NCI-H748 treated with DMSO at 0.1 percent for 48 hours (cell line): ENCODE results near the gene NRM.
"Not testable (repeated sequence)": the region's sequence is repeated elsewhere in the genome, so short reads cannot be mapped to it uniquely, and the experiment has no call there.

Experiments used
- DNase-seq: peaks from one replicate; lab custom pipeline; 2025; lab: John Stamatoyannopoulos, UW

NRM gene

DNA sequence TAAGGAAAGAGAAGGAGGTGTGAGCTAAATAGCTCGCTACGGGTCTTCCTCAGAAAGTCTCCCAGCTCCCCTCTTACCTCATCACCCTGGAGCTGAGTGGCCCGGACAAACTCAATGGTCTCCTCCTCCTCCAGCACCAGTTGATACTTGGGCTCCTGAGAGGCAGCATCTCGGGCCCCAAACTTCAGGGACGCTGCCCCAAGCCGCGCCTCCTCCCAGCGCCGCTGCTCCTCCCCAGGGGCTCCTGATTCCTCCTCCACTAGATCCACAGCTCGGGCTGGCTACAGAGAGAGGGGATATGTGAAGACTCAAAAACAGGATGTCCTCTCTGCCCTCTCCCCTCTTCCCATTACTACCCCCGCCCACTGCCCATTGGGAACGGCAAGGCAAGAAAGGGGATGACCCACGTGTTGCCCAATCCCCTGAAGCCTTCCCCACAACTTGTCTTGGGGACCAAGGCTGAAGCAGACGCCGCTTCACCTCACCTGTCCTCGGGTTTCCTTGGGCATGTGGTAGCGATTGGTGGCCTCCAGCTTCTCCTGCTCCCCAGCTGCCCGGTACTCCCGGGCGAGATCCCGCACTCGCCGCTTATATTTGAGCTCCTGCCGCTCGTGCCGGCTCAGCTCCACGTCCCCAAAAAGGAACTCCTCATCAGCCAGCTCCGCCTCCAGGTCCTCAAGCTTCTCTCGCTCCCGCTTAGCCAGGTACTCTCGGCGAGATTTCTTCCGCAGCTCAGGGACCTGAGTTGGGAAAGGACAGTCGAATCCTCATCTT, 25.6 kb downstream of the NRM start:
- no peak for DNase-seq

GRCh38 chr6:30657922-30658321, 32.9 kb downstream of the NRM start:
- not testable (repeated sequence) for DNase-seq

- DNase-seq, result no peak
These were observed 33.3 kb downstream of the NRM start for GRCh38 chr6:30657454-30657853.

DNA sequence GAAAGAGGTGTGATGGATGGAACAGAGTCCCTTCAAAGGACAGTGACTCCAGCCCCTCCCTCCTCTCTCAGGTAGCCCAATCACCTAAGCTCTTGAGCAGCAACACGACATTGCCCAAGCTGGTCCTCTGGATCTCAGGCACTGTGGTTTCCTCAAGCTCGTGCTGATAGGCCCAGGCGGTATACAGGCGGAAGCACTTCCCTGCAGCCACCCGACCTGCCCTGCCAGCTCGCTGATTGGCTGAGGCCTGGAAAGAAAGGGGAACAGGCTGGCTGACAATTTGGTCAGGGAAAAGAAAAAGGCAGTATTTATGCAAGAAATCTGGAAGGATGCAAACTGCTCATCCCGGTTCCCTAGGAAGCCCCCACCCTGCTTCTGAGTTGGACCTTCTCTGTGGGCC, 34.3 kb downstream of the NRM start:
- DNase-seq, result no peak

DNA sequence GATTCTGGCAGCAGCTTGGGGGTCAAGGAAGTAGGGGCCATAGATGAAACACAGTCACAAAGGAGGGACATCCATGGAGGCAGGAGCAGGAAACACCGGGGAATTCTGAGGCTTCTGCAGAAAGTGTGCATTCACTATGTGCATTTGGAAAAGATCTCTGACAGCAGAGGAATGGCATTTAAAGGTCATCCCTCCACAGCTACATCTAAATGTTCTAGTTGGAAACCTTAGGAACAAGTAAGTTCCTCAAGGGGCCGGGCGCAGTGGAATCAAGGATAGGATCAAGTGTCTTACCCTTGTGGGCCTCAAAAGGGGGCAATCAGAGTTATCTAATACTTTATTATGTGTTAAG, 35.1 kb downstream of the NRM start:
- no peak for DNase-seq

GRCh38 chr6:30654798-30655742, 35.7 kb downstream of the NRM start:
- no peak for DNase-seq

DNA sequence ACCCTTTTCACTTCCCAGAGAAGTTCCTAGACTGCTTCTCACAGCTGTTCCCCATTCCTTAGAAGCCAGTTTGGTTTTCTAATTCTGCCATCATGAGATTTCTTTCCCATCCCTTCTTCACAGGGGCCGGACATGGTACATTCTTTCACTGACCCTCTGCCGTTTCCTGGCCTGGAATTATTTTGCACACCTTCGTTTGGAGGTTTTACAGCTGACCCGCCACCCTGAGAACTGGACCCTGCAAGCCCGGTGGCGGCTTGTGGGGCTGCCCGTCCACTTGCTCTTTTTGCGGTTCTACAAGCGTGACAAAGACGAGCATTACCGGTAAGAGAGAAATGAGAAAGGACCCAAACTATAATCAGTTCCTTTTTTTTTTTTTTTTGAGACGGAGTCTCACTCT, 39.6 kb downstream of the NRM start:
- DNase-seq, result no peak

GRCh38 chr6:30647242-30648116, 43.3 kb downstream of the NRM start:
- peak; percentile 94 for DNase-seq

GRCh38 chr6:30646450-30647241, 44.1 kb downstream of the NRM start, which contains the start of gene C6orf136:
C6orf136 (plus strand) TSS chr6:30647133; CDS start chr6:30647232, 99 bp downstream.
- peak; percentile 94 for DNase-seq

DNA sequence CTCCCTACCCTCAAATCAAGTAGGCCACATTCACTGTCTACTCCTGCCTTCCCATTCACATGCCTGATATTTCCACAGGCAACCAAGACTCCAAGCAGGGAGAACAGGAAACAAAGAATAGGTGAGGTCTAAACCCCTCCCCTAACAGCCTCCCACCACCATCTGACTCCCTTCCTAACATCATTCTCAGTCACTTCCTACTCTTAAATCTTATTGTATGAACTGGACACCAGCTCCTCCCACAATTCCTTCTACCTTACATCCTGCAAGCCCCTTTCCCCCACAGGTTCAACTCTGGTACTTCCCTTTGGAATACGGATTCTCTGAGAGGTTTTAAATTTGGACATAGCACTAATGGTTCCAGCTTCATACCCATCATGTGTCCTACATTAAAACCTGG, 44.8 kb downstream of the NRM start:
- DNase-seq, result no peak

DNA sequence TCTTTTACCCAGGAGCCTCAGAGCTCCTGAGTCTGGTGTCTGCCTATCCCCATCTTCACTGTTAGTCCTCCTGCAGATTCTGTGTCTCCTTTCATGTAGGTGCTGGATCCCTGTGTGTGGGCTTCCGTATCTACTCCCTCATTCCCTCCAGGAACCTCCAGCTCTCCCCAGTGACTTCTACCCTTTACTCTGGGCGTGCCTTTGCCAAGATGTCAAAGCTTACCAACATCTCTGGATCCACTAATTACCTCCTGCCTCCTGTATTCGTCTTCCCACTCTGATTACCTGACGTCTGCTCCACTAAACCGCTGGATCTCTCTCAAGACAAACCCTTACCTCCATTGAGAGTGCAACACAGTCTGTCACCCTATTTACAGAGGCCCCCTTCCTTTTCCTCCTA, 46.0 kb downstream of the NRM start:
- DNase-seq, result no peak

GRCh38 chr6:30643656-30644055, 47.1 kb downstream of the NRM start:
- no peak for DNase-seq

DNA sequence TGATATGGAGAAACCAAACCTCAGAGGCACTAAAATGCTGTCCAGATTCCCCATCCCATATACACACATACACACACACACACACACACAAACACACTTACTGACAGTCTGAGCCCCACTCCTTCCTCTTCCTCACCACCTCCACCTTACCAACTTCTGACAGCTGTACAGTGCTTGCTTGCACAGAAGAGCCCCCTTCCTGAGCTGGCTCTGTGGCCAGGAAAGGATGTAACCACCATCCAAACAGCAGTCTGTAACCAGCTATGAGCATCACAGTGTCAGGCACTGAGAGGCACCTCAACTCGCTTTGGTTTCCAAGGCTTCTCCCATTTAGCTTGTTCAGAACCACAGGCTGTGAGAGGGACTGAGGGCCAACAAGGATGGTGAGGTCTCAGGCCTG, 49.7 kb downstream of the NRM start:
- no peak for DNase-seq

GRCh38 chr6:30640481-30640880, 50.3 kb downstream of the NRM start:
- no peak for DNase-seq
